ENCODE results near the gene KIAA0586. TPM values are rescaled to one million over a fixed set of nuclear protein-coding genes. Genes with fewer than 3 reads are reported as not detected.

The KIAA0586 gene
- total RNA-seq, 1 experiment from 2014 or later: 23.5 TPM

GRCh38 chr14:58555647-58556046, 128.1 kb downstream of the KIAA0586 start (continued):
- TF ChIP-seq ZNF281 (CRISPR knock-in tag; IDR thresholded peaks at IDR 0.05) (no peak), KAT7 (CRISPR knock-in tag; IDR thresholded peaks at IDR 0.05; ENCODE audit: borderline replicate concordance) (no peak), TP53 (CRISPR knock-in tag; IDR thresholded peaks at IDR 0.05) (no peak)

GRCh38 chr14:58557242-58557641, 129.7 kb downstream of the KIAA0586 start:
- no peak for TF ChIP-seq ZNF532 (CRISPR knock-in tag; IDR thresholded peaks at IDR 0.05; ENCODE audit: borderline replicate concordance)
- TF ChIP-seq ETV6 (CRISPR knock-in tag; IDR thresholded peaks at IDR 0.05): no peak
- TF ChIP-seq GRHL2 (CRISPR knock-in tag; IDR thresholded peaks at IDR 0.05; ENCODE audit: insufficient replicate concordance, severe bottlenecking): no peak
- TF ChIP-seq ZNF138 (CRISPR knock-in tag; conservative IDR thresholded peaks at IDR 0.05): no peak
- no peak for TF ChIP-seq ARID4B (CRISPR knock-in tag; IDR thresholded peaks at IDR 0.05; ENCODE audit: borderline replicate concordance)
- no peak for TF ChIP-seq TEAD1 (CRISPR knock-in tag; IDR thresholded peaks at IDR 0.05)
- H3K9me3 Mint-ChIP-seq: no peaks in the 10 kb centered on the region
- DNase-seq (ENCODE audit: low spot score) (no peak), ATAC-seq (peak; percentile 61; the same call in 1 of the 2 replicates)
- H3K4me3 Mint-ChIP-seq: no peak overlapping the region
- CTCF ChIA-PET: interaction anchor here (0.7 to 1.4 kb wide), 3 partner anchors 17 to 81 kb away, joined by 4 to 5 read pairs (median 4); partner anchors contain the start of gene DACT1
- no peaks in the 10 kb centered on the region for H3K27me3 Mint-ChIP-seq (ENCODE audit: low read depth)
- POLR2A ChIA-PET: interaction anchor here (0.7 kb wide), 1 partner anchor 11 kb away, joined by 6 read pairs; no protein-coding TSS in a partner anchor
- H3K36me3 Mint-ChIP-seq: no peaks in the 10 kb centered on the region
- H3K27ac Mint-ChIP-seq: no peak overlapping the region
- H3K4me1 Mint-ChIP-seq: peaks cover 18% of the 10 kb centered on the region

- ChIA-PET CTCF (interaction anchor here (0.7 to 2.0 kb wide), 2 partner anchors 59 to 80 kb away, joined by 4 to 11 read pairs; no protein-coding TSS in a partner anchor), POLR2A (no interaction called here)
- H3K36me3 Mint-ChIP-seq: no peaks in the 10 kb centered on the region
- DNase-seq (ENCODE audit: low spot score): no peak
- H3K4me1 Mint-ChIP-seq: peaks cover 18% of the 10 kb centered on the region
- H3K27me3 Mint-ChIP-seq (ENCODE audit: low read depth): no peaks in the 10 kb centered on the region
- H3K27ac Mint-ChIP-seq: no peak overlapping the region
- ATAC-seq: no peak
- H3K4me3 Mint-ChIP-seq: no peak overlapping the region
- no peaks in the 10 kb centered on the region for H3K9me3 Mint-ChIP-seq
- TF ChIP-seq FOXP4 (CRISPR knock-in tag; IDR thresholded peaks at IDR 0.05) (no peak), TCF7 (CRISPR knock-in tag; IDR thresholded peaks at IDR 0.05; ENCODE audit: low read depth) (no peak), HMGA2 (CRISPR knock-in tag; IDR thresholded peaks at IDR 0.05) (no peak), IRF2 (CRISPR knock-in tag; IDR thresholded peaks at IDR 0.05; ENCODE audit: borderline replicate concordance, low read depth) (no peak), HMGXB4 (CRISPR knock-in tag; IDR thresholded peaks at IDR 0.05) (no peak)
Observed at GRCh38 chr14:58560208-58560607, 132.7 kb downstream of the KIAA0586 start.
